G401 (cell line): ENCODE data around the gene TCF7L2. TPM values are rescaled to one million over a fixed set of nuclear protein-coding genes. Genes with fewer than 3 reads are reported as not detected.

Experiments used
- DNase-seq: peaks from one replicate; pipeline ENCODE4 v3.0.0-alpha.2; 2015; ENCODE audit warnings: low spot score
- in situ Hi-C: cut with HindIII; loops from 2 replicates; pipeline ENCODE4 v1.10.0; 2016; ENCODE audit warnings: low sequenced_read_pairs, mixed read lengths
- total RNA-seq: library from RNA; depleted of rRNA; stranded (reverse); fragments of >200 nt; shearing (Covaris generic); gene quantifications from 2 replicates; pipeline ENCODE4 v1.2.3, GENCODE V29; 2014

Gene TCF7L2
- total RNA-seq, 1 experiment from 2014 or later = 0.88 TPM

DNA sequence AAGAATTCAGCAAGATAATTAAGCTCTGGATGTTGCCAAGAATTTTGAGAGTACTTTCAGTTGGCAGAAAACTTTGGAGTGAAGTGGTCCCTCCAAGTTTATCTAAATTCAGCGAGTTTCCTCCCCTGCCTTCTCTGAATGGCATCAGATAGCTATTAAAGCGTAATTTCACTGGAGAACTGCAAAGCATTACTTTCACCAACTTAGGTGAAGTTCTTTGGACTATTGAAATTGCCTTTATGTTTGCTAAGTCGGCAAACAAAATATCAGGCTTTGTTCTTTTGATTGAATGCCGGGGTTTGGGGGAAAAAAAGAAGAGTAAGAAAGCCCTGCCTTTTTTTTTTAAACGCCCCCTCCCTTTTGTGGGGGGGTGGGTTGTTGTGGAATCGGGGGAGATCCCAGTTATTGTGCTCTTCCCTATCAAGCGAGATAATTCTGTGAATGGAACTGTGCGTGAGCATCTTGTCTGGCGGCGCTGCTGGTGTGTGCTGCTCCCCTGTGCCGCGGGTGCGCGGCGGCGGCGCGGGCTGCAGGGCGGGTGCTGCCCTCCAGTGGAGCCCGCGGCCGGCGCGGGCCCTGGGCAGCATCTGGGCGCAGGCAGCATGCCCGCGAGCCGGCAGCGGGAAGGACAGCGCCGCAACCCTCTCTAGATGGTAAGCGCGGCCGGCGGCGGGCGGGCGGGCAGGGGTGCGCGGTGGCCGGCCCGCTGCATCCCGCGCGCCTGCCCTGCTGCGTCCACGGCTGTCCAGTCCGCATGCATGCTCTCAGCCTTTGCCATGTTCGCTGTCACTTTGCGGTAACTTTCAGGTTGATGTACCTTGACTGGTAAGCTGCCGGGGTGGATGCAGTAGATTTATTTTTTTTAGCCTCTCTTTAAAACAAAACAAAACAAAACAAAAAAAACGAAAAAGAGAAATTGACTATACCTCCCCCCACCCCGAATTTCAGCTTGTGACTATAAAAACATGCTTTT, 176.5 kb downstream of the TCF7L2 start:
- peak; percentile 24 for DNase-seq
- in situ Hi-C loops = no loop called here

GRCh38 chr10:113127261-113127900, 177.3 kb downstream of the TCF7L2 start:
- in situ Hi-C loops = no loop called here
- DNase-seq = no peak

DNA sequence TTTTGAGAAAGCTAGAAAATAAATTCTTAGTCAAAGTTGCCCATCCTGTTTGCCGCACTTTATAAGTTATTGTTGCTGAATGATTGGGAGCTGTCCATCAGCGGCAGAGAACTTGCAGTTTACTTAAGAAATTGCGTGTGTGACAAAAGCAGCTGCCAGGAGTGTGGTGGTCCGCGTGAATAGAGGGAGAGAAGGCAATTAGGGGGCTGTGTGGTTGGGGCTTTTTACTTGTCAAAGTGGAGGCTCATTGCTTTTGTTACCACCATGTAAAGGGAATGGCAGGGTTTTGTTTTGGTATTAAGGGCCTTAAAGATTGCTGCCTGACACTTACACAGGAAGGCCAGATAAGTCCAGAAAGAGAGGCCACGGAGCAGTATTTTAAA, 177.8 kb downstream of the TCF7L2 start:
- in situ Hi-C loops = no loop called here
- no peak for DNase-seq

GRCh38 chr10:113128450-113129070, 178.5 kb downstream of the TCF7L2 start:
- in situ Hi-C loops = no loop called here
- DNase-seq = no peak

- no peak for DNase-seq
- in situ Hi-C loops = no loop called here
Observed at GRCh38 chr10:113129117-113129516, 179.1 kb downstream of the TCF7L2 start.

- DNase-seq = no peak
- in situ Hi-C loops = no loop called here
Observed at GRCh38 chr10:113130014-113130641, 180.1 kb downstream of the TCF7L2 start.

DNA sequence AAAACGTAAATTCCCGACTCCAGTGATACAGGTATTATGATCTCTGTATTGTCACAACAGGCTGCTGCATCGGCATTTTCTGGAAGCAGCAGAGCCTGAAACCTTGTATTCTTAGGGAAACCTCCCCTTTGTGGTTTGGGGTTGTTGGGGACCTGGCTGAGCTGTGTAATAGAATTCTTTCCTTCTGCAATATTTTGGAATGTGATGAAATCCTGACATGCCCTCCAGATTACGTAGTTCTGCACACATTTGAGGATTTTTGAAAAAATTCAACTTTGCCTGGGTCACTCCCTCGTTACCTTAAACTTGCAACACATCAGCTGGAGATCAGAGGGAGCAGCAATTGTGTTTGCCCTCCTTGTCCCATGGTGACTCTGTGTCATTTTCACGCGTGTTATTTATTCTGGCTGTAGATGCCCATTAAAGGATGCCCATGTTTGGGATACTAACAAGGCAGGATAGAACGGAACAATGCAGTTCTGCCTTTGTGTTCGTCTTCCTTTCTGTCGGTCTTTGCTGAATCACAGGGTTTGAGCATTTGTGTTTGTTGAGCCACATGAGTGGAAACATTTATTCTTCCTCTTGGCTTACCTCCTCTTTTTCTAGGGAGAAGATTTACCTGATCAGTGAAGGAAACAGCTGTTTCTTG, 181.7 kb downstream of the TCF7L2 start:
- DNase-seq = no peak
- in situ Hi-C loops = no loop called here

DNA sequence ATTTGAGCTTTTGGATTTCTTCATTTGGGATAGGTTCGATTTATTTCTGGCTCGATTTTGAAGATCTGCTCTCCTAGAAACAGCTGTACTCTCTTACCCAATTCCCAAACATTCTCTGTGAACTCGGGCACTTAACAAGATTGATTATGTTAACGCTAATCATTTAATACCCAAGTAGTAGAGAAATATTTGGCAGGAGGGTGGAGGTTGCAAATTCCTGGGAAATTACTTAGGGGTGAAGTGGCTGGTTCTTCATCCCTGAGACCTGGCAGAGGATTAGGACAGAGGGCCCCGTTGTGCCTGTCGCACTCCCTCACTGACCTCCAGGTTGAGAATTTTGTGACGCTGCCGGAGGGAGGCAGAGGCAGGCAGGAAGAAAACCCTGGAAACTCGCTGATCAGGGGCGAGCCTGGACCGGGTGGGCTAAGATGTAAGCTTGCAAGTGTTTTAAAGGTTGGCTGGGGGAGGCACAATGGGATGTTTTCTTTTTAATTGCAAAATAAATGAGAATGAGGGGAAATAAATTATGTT, 182.6 kb downstream of the TCF7L2 start:
- no peak for DNase-seq
- in situ Hi-C loops = no loop called here

DNA sequence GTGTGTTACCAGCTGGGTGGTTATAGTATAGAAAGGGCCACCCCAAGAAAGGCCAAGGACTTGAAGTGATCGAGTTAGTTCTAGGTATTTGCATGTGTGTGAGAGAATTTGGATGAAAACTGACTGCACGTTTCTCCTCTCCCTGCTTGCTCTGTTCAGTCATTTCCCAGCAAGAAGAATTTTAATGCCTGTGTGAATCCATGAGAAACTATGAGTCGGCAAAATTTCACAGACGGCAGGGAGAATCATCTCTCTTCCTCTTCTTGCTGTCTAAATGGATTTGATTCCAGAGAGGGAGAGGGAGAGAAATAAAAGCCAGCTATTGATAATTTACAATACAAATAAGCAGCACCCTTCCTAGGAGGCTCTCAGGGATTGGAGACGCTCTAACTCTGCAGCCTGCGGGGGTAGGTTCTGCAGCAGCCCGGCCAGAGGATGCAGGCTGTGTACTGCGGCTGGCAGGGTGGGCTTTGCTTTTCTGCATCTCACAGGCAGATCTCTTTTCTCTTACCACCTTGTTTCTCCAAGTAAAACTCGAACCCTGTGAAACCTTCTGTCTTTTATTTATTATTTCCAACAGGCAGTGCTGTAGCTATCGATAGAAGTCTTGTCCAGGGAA, 183.6 kb downstream of the TCF7L2 start:
- no peak for DNase-seq
- in situ Hi-C loops = no loop called here

DNA sequence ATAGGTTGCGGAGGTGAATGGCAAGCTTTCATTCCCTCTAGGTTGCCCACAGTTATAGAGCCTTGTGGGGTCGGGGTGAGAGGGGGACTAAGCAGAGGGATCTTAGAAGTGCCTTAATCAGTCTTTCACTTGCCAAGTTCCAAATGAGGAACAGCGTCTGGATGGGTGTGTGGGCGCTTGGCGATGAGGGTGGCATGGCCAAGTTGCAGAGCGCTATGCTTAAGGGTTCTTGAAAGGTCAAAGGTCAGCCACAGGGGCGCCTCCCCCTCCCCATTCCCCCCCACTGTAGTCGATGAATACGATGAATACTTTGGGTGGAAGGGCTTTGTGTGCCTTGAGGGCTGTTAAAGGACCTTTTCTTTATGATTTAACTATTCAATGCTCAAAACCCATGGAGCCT, 185.0 kb downstream of the TCF7L2 start:
- in situ Hi-C loops = no loop called here
- DNase-seq = no peak

- no peak for DNase-seq
- in situ Hi-C loops = no loop called here
Observed at GRCh38 chr10:113137941-113138685, 188.1 kb downstream of the TCF7L2 start.

DNA sequence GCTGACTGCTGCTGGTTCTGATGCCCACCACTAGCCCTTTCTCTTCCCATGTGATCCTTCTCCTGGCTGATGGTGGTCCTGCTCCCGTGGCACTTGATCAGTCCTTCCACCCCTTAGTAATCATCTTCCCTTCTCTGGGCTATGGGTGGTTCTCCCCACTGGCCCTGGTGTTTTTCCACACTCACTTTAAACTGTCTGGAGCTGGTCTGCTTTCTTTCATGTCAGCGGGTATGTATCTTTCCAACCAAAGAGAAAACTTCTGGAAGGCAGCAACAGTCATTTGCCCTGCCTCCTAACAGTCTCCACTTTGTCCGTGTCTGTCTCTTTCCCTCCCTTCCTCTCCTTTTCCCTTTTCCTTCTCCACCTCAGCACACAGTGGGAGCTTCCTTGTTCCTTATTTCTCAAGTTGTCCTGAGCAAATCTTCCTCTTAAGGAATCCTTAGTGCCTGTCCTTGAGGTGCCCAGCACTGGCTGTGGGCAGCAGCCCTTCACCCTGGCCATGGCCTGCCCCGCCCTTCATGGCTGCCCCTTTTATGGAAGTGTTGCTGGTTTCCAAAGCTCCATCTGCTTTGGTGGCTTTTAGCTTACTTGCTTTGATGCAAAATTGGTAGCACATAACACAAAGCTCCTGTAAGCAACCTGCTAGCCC, 189.0 kb downstream of the TCF7L2 start:
- DNase-seq = no peak
- in situ Hi-C loops = no loop called here

- in situ Hi-C loops = no loop called here
- no peak for DNase-seq
Observed at GRCh38 chr10:113139699-113140098, 189.7 kb downstream of the TCF7L2 start.

GRCh38 chr10:113140143-113141011, 190.3 kb downstream of the TCF7L2 start:
- in situ Hi-C loops = no loop called here
- DNase-seq = no peak

- in situ Hi-C loops = no loop called here
- DNase-seq = no peak
Observed at GRCh38 chr10:113142601-113143362, 192.7 kb downstream of the TCF7L2 start.

GRCh38 chr10:113144576-113144975, 194.5 kb downstream of the TCF7L2 start:
- in situ Hi-C loops = no loop called here

More at GRCh38 chr10:113144576-113144975, 194.5 kb downstream of the TCF7L2 start:
- DNase-seq = no peak
